Inflammatory macrophage treated with lipopolysaccharide for 1 hour (primary cell): Measurements from ENCODE around the gene MAD1L1.

ENCODE experiments used
- DNase-seq, 2 donors: peaks; one replicate each; pipeline ENCODE4 v3.0.0-alpha.2; 2020 to 2022

The MAD1L1 gene

GRCh38 chr7:1963575-1963974 is 269.2 kb downstream of the MAD1L1 start:
- DNase-seq, result no peak

GRCh38 chr7:1961701-1962276 is 271.0 kb downstream of the MAD1L1 start:
- DNase-seq, result peak; percentile 54 to 60

GRCh38 chr7:1959305-1959704 is 273.4 kb downstream of the MAD1L1 start:
- no peak for DNase-seq

- DNase-seq, result no peak
Measured at GRCh38 chr7:1957471-1958225, 275.1 kb downstream of the MAD1L1 start.

- no peak for DNase-seq
Measured at GRCh38 chr7:1956611-1957470, 275.9 kb downstream of the MAD1L1 start.

GRCh38 chr7:1956141-1956540 is 276.6 kb downstream of the MAD1L1 start:
- DNase-seq, result no peak

GRCh38 chr7:1954366-1955004 is 278.3 kb downstream of the MAD1L1 start:
- no peak for DNase-seq

- DNase-seq, result no peak
Measured at GRCh38 chr7:1953199-1954190, 279.2 kb downstream of the MAD1L1 start.

- DNase-seq, result no peak
Measured at GRCh38 chr7:1952781-1953180, 280.0 kb downstream of the MAD1L1 start.

GRCh38 chr7:1952169-1952760 is 280.5 kb downstream of the MAD1L1 start:
- DNase-seq, result no peak

- DNase-seq, result no peak
Measured at GRCh38 chr7:1951600-1951999, 281.1 kb downstream of the MAD1L1 start.

GRCh38 chr7:1951159-1951536 is 281.6 kb downstream of the MAD1L1 start:
- peak in 1 of 2 donors; percentile 23 for DNase-seq

- DNase-seq, result no peak
Measured at GRCh38 chr7:1950452-1951158, 282.1 kb downstream of the MAD1L1 start.

GRCh38 chr7:1950066-1950451 is 282.7 kb downstream of the MAD1L1 start:
- no peak for DNase-seq

GRCh38 chr7:1949681-1950055 is 283.1 kb downstream of the MAD1L1 start:
- DNase-seq, result no peak

GRCh38 chr7:1948887-1949680 is 283.7 kb downstream of the MAD1L1 start:
- no peak for DNase-seq

- DNase-seq, result no peak
Measured at GRCh38 chr7:1948301-1948796, 284.4 kb downstream of the MAD1L1 start.

- DNase-seq, result no peak
Measured at GRCh38 chr7:1947586-1948217, 285.0 kb downstream of the MAD1L1 start.

GRCh38 chr7:1946773-1947450 is 285.8 kb downstream of the MAD1L1 start:
- DNase-seq, result no peak
